OCI-LY1 (cell line): ENCODE results near the gene LRRC1.

Experiments
- H2AFZ ChIP-seq: fragments of 200-600 bp; sonication (generic), shearing (Covaris generic); 2 replicates; pipeline ENCODE4 v1.6.0; 2014; ENCODE audit warnings: antibody characterized with exemption, mild to moderate bottlenecking, low read length
- H3F3A ChIP-seq: fragments of 200-600 bp; sonication (generic), shearing (Covaris generic); 2 replicates; pipeline ENCODE4 v1.6.0; 2014; ENCODE audit warnings: mild to moderate bottlenecking, antibody characterized with exemption, low read length, moderate library complexity; ENCODE audit not compliant: insufficient read depth
- H3K27ac ChIP-seq: fragments of 200-600 bp; sonication (generic); 2 replicates; pipeline ENCODE4 v1.5.1; 2014; ENCODE audit warnings: low read length, mixed run types, mild to moderate bottlenecking, low read depth; ENCODE audit not compliant: poor library complexity, severe bottlenecking
- H3K27me3 ChIP-seq: fragments of 200-600 bp; sonication (generic); 2 replicates; pipeline ENCODE4 v1.6.0; 2014; ENCODE audit warnings: antibody characterized with exemption, mild to moderate bottlenecking, low read length, moderate library complexity; ENCODE audit not compliant: insufficient read depth
- H3K36me3 ChIP-seq: fragments of 200-600 bp; sonication (generic); 2 replicates; pipeline ENCODE4 v1.6.1; 2014; ENCODE audit warnings: mild to moderate bottlenecking, antibody characterized with exemption, low read length, moderate library complexity, mixed read lengths; ENCODE audit not compliant: insufficient read depth
- H3K4me1 ChIP-seq: fragments of 200-600 bp; sonication (generic); 2 replicates; pipeline ENCODE4 v1.5.1; 2014; ENCODE audit warnings: mild to moderate bottlenecking, low read length, moderate library complexity; ENCODE audit not compliant: insufficient read depth, severe bottlenecking
- H3K4me2 ChIP-seq: fragments of 200-600 bp; sonication (generic), shearing (Covaris generic); 2 replicates; pipeline ENCODE4 v1.6.1; 2014; ENCODE audit warnings: low read length
- H3K4me3 ChIP-seq: fragments of 200-600 bp; sonication (generic); 2 replicates; pipeline ENCODE4 v1.5.1; 2014; ENCODE audit warnings: low read length, low read depth, mild to moderate bottlenecking, mixed read lengths; ENCODE audit not compliant: poor library complexity, severe bottlenecking
- H3K79me2 ChIP-seq: fragments of 200-600 bp; shearing (Covaris generic); 2 replicates; pipeline ENCODE4 v1.6.1; 2016; ENCODE audit warnings: mixed run types, low read length, mixed read lengths; ENCODE audit not compliant: insufficient read depth
- H3K9ac ChIP-seq: fragments of 200-600 bp; sonication (generic), shearing (Covaris generic); 2 replicates; pipeline ENCODE4 v1.6.1; 2014; ENCODE audit warnings: mild to moderate bottlenecking, low read length, mixed read lengths
- H3K9me2 ChIP-seq: fragments of 200-600 bp; sonication (generic), shearing (Covaris generic); 2 replicates; pipeline ENCODE4 v1.6.1; 2014; ENCODE audit warnings: low read depth, mild to moderate bottlenecking, low read length, mixed read lengths
- H3K9me3 ChIP-seq: fragments of 200-600 bp; shearing (Covaris generic); 2 replicates; pipeline ENCODE4 v1.6.1; 2014; ENCODE audit warnings: low read length, mixed read lengths
- H4K20me1 ChIP-seq: fragments of 200-600 bp; sonication (generic), shearing (Covaris generic); 2 replicates; pipeline ENCODE4 v1.6.0; 2016; ENCODE audit warnings: mild to moderate bottlenecking, low read length; ENCODE audit not compliant: insufficient read depth
- CTCF ChIP-seq: fragments of 200-600 bp; sonication (generic), shearing (Covaris generic); IDR thresholded peaks from 2 replicates; pipeline ENCODE4 v1.5.1; 2017; ENCODE audit warnings: mild to moderate bottlenecking, antibody characterized with exemption, low read length, moderate library complexity, mixed read lengths
- EZH2 ChIP-seq: fragments of 200-600 bp; sonication (generic), shearing (Covaris generic); IDR thresholded peaks from 2 replicates; pipeline ENCODE4 v1.8.0; 2017; ENCODE audit warnings: borderline replicate concordance, mixed run types, mild to moderate bottlenecking, antibody characterized with exemption, low read length, moderate library complexity, mixed read lengths

LRRC1 gene

DNA sequence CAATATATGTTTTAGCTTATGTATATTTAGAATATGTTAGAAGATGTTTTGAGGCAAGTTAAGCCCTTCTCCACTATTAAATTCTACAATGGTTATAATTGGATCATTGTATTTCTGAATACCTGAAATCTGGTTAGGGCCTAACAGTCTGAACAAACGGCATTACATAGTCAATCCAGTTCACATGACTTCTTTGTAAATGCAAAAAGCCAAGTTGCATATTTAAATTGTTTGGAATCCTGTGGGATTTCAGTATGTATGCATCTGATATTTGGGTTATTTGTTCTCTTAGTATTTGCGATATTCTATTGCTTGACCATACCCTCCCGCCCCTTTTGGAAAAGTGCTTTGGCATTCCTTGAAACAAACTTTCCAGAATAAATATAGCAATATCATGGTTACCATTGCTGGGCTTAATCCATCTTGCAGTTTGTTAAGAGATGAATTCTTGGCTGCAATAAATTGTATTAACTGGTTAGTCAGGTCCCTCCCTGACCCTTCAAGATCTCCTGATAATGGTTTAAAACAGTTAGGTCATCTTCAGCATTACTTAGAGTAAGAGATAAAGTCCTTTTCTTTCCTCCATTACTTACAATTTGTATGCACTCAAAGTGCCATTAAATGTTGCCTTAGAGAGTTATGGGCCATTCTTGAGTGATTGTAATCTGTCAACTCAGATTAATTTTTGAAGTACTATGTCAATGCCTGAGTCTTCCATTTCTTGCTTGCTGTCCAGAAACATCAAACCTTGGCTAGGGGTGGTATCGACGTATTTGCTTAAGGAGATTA, 36.5 kb downstream of the LRRC1 start:
- H3K4me1 ChIP-seq: no peaks in the 10 kb centered on the region
- no peak overlapping the region for H3K4me2 ChIP-seq
- H3K27me3 ChIP-seq: no peaks in the 10 kb centered on the region
- H4K20me1 ChIP-seq: no peaks in the 10 kb centered on the region
- no peaks in the 10 kb centered on the region for H3K79me2 ChIP-seq
- H3K9ac ChIP-seq: no peak overlapping the region
- no peaks in the 10 kb centered on the region for H3F3A ChIP-seq
- H3K9me2 ChIP-seq: no peaks in the 10 kb centered on the region
- no peak overlapping the region for H3K4me3 ChIP-seq
- no peaks in the 10 kb centered on the region for H3K9me3 ChIP-seq
- no peak overlapping the region for H3K27ac ChIP-seq
- no peaks in the 10 kb centered on the region for H3K36me3 ChIP-seq
- TF ChIP-seq CTCF (no peak), EZH2 (no peak)
- H2AFZ ChIP-seq: no peak overlapping the region

- TF ChIP-seq CTCF (no peak), EZH2 (no peak)
- Histone ChIP-seq H3K27ac (no peak overlapping the region), H3K9me2 (no peaks in the 10 kb centered on the region), H3K9ac (no peak overlapping the region), H3K4me2 (no peak overlapping the region), H3K9me3 (no peaks in the 10 kb centered on the region), H3K4me3 (no peak overlapping the region), H3K27me3 (no peaks in the 10 kb centered on the region), H3K79me2 (no peaks in the 10 kb centered on the region), H3K36me3 (no peaks in the 10 kb centered on the region), H3K4me1 (no peaks in the 10 kb centered on the region), H3F3A (no peaks in the 10 kb centered on the region), H2AFZ (no peak overlapping the region), H4K20me1 (no peaks in the 10 kb centered on the region)
These were observed 37.3 kb downstream of the LRRC1 start for GRCh38 chr6:53831936-53832660.

GRCh38 chr6:53833155-53833554, 38.4 kb downstream of the LRRC1 start:
- Histone ChIP-seq H3K27me3 (no peaks in the 10 kb centered on the region), H3K9me3 (no peaks in the 10 kb centered on the region), H4K20me1 (no peaks in the 10 kb centered on the region), H3K36me3 (no peaks in the 10 kb centered on the region), H3K9me2 (no peaks in the 10 kb centered on the region), H3K4me3 (no peak overlapping the region), H2AFZ (no peak overlapping the region), H3K4me1 (no peaks in the 10 kb centered on the region), H3F3A (no peaks in the 10 kb centered on the region), H3K79me2 (no peaks in the 10 kb centered on the region), H3K4me2 (no peak overlapping the region), H3K9ac (no peak overlapping the region), H3K27ac (no peak overlapping the region)
- TF ChIP-seq CTCF (no peak), EZH2 (no peak)
